ENCODE results near the gene ANGPTL1.

The ANGPTL1 gene

GRCh38 chr1:178901482-178902125 lies 30.7 kb upstream of the ANGPTL1 start:
- no peak for TF ChIP-seq CTCF (IDR thresholded peaks at IDR 0.05)

- no peak for TF ChIP-seq CTCF (IDR thresholded peaks at IDR 0.05)
These were observed 28.5 kb upstream of the ANGPTL1 start for GRCh38 chr1:178899402-178899801.

GRCh38 chr1:178898401-178898800 lies 27.5 kb upstream of the ANGPTL1 start:
- TF ChIP-seq CTCF (IDR thresholded peaks at IDR 0.05) = no peak

- TF ChIP-seq CTCF (IDR thresholded peaks at IDR 0.05) = no peak
These were observed 25.1 kb upstream of the ANGPTL1 start for GRCh38 chr1:178895928-178896327.

GRCh38 chr1:178886551-178886950 lies 15.7 kb upstream of the ANGPTL1 start:
- TF ChIP-seq CTCF (IDR thresholded peaks at IDR 0.05) = no peak

GRCh38 chr1:178885869-178886268 lies 15.0 kb upstream of the ANGPTL1 start:
- no peak for TF ChIP-seq CTCF (IDR thresholded peaks at IDR 0.05)

GRCh38 chr1:178881950-178882349 lies 11.1 kb upstream of the ANGPTL1 start:
- no peak for TF ChIP-seq CTCF (IDR thresholded peaks at IDR 0.05)

- TF ChIP-seq CTCF (IDR thresholded peaks at IDR 0.05) = no peak
These were observed 7.0 kb upstream of the ANGPTL1 start for GRCh38 chr1:178877896-178878295.

All from LNCAP (cell line).